SK-MEL-5 (cell line): ENCODE measurements around the gene COPG2. TPM values are rescaled to one million over a fixed set of nuclear protein-coding genes. Genes with fewer than 3 reads are reported as not detected.
"Not testable (repeated sequence)": the region's sequence is repeated elsewhere in the genome, so short reads cannot be mapped to it uniquely, and the experiment has no call there.

Experiments used
- DNase-seq: peaks from one replicate; pipeline ENCODE4 v3.0.0-alpha.2; 2016; ENCODE audit warnings: low read depth, low spot score
- in situ Hi-C: cut with HindIII; loops from 2 replicates; pipeline ENCODE4 v1.10.0; 2016; ENCODE audit warnings: low sequenced_read_pairs, high pct_unique_total_duplicates, low pct_unique_long_range_greater_than_20kb
- polyA plus RNA-seq, 2 experiments: library from polyadenylated mRNA; depleted of rRNA; stranded (reverse); fragments of >200 nt; gene quantifications; 2 replicates each; pipeline ENCODE4 v1.2.3, GENCODE V29; 2015
- total RNA-seq: library from RNA; depleted of rRNA; stranded (reverse); fragments of >200 nt; shearing (Covaris generic); gene quantifications from 2 replicates; pipeline ENCODE4 v1.2.3, GENCODE V29; 2014; rRNA removed

Gene COPG2
- 41.9 and 43.6 TPM in 2 replicates for total RNA-seq
- polyA plus RNA-seq (2015; cell fraction: cytosol; rRNA removed): 37.0 and 44.8 TPM in 2 replicates
- polyA plus RNA-seq (2015; cell fraction: nucleus; rRNA removed): 17.3 and 23.8 TPM in 2 replicates

GRCh38 chr7:130668258-130669084 is at the start of gene COPG2:
TSS of gene COPG2 (minus strand) at chr7:130668748. CDS start at chr7:130668668, 80 bp downstream.
- peak; percentile 89 for DNase-seq
- in situ Hi-C loops: no loop called here

- no peak for DNase-seq
- in situ Hi-C loops: no loop called here
These were observed 43.9 kb upstream of the COPG2 start for GRCh38 chr7:130712416-130712815.

- in situ Hi-C loops: no loop called here
- DNase-seq: no peak
These were observed 40.2 kb upstream of the COPG2 start for GRCh38 chr7:130708766-130709165.

- in situ Hi-C loops: no loop called here
These were observed 39.5 kb upstream of the COPG2 start for GRCh38 chr7:130708001-130708400.

GRCh38 chr7:130703851-130704250 is 35.3 kb upstream of the COPG2 start:
- in situ Hi-C loops: no loop called here
- no peak for DNase-seq

More at GRCh38 chr7:130708001-130708400, 39.5 kb upstream of the COPG2 start:
- DNase-seq: no peak

- DNase-seq: no peak
- in situ Hi-C loops: no loop called here
These were observed 33.1 kb upstream of the COPG2 start for GRCh38 chr7:130701650-130702049.

- in situ Hi-C loops: no loop called here
- no peak for DNase-seq
These were observed 32.2 kb upstream of the COPG2 start for GRCh38 chr7:130700760-130701159.

- peak; percentile 38 for DNase-seq
- in situ Hi-C loops: no loop called here
These were observed 31.1 kb upstream of the COPG2 start for GRCh38 chr7:130699686-130700085.

GRCh38 chr7:130697820-130698219 is 29.3 kb upstream of the COPG2 start:
- no peak for DNase-seq
- in situ Hi-C loops: no loop called here

GRCh38 chr7:130695840-130696239 is 27.3 kb upstream of the COPG2 start:
- peak; percentile 64 for DNase-seq
- in situ Hi-C loops: no loop called here

- DNase-seq, in situ Hi-C loops: not testable (repeated sequence)
These were observed 23.8 kb upstream of the COPG2 start for GRCh38 chr7:130692396-130692795.

GRCh38 chr7:130689683-130690082 is 21.1 kb upstream of the COPG2 start:
- in situ Hi-C loops: no loop called here

GRCh38 chr7:130683026-130683425 is 14.5 kb upstream of the COPG2 start:
- no peak for DNase-seq
- in situ Hi-C loops: no loop called here

More at GRCh38 chr7:130689683-130690082, 21.1 kb upstream of the COPG2 start:
- no peak for DNase-seq

GRCh38 chr7:130674456-130674855 is 5.9 kb upstream of the COPG2 start:
- in situ Hi-C loops: no loop called here

GRCh38 chr7:130673066-130673465 is 4.5 kb upstream of the COPG2 start:
- DNase-seq: no peak
- in situ Hi-C loops: no loop called here

More at GRCh38 chr7:130674456-130674855, 5.9 kb upstream of the COPG2 start:
- no peak for DNase-seq

- in situ Hi-C loops: no loop called here
- DNase-seq: peak; percentile 61
These were observed 3.6 kb upstream of the COPG2 start for GRCh38 chr7:130672146-130672545.

- in situ Hi-C loops: no loop called here
- DNase-seq: no peak
These were observed 645 bp upstream of the COPG2 start for GRCh38 chr7:130669085-130669700.

GRCh38 chr7:130667593-130668257 is 823 bp downstream of the COPG2 start:
- DNase-seq: no peak
- in situ Hi-C loops: no loop called here
